ENCODE data around the gene UBE2R2.
"Not testable (repeated sequence)": the region's sequence is repeated elsewhere in the genome, so short reads cannot be mapped to it uniquely, and the experiment has no call there.

Gene UBE2R2

GRCh38 chr9:33794560-33794959, 22.4 kb upstream of the UBE2R2 start:
- in situ Hi-C loops (cut with HindIII; ENCODE audit: low sequenced_read_pairs), result no loop called here

GRCh38 chr9:33795281-33795680, 21.7 kb upstream of the UBE2R2 start, which contains the start of gene PRSS3:
Gene PRSS3, plus strand, starts transcription at chr9:33795561. Its CDS starts 13 bp downstream, at chr9:33795574.
- no peak for TF ChIP-seq CTCF (IDR thresholded peaks at IDR 0.05; ENCODE audit: low read depth, low read length, missing control alignments)
- in situ Hi-C loops (cut with HindIII; ENCODE audit: low sequenced_read_pairs), result no loop called here
- H3K4me3 ChIP-seq (ENCODE audit: low read depth, low read length), result no peak within 1 kb of the TSS
- no peak for DNase-seq (ENCODE audit: low read depth)

More at GRCh38 chr9:33794560-33794959, 22.4 kb upstream of the UBE2R2 start:
- DNase-seq (ENCODE audit: low read depth), result no peak
- H3K4me3 ChIP-seq (ENCODE audit: low read depth, low read length), result no peak overlapping the region
- TF ChIP-seq CTCF (IDR thresholded peaks at IDR 0.05; ENCODE audit: low read depth, low read length, missing control alignments), result no peak

- TF ChIP-seq CTCF (IDR thresholded peaks at IDR 0.05; ENCODE audit: low read depth, low read length, missing control alignments), result no peak
- in situ Hi-C loops (cut with HindIII; ENCODE audit: low sequenced_read_pairs), result no loop called here
- H3K4me3 ChIP-seq (ENCODE audit: low read depth, low read length), result no peak overlapping the region
- no peak for DNase-seq (ENCODE audit: low read depth)
These were observed 21.1 kb upstream of the UBE2R2 start for GRCh38 chr9:33795819-33796218.

- DNase-seq (ENCODE audit: low read depth); H3K4me3 ChIP-seq (ENCODE audit: low read depth, low read length); in situ Hi-C loops (cut with HindIII; ENCODE audit: low sequenced_read_pairs): not testable (repeated sequence)
These were observed 20.3 kb upstream of the UBE2R2 start for GRCh38 chr9:33796679-33797078.

GRCh38 chr9:33797837-33798236, 19.1 kb upstream of the UBE2R2 start:
- in situ Hi-C loops (cut with HindIII; ENCODE audit: low sequenced_read_pairs), result no loop called here
- no peak for TF ChIP-seq CTCF (IDR thresholded peaks at IDR 0.05; ENCODE audit: low read depth, low read length, missing control alignments)
- DNase-seq (ENCODE audit: low read depth), result no peak
- no peak overlapping the region for H3K4me3 ChIP-seq (ENCODE audit: low read depth, low read length)

- TF ChIP-seq CTCF (IDR thresholded peaks at IDR 0.05; ENCODE audit: low read depth, low read length, missing control alignments), result no peak
- no peak for DNase-seq (ENCODE audit: low read depth)
- H3K4me3 ChIP-seq (ENCODE audit: low read depth, low read length), result no peak overlapping the region
- in situ Hi-C loops (cut with HindIII; ENCODE audit: low sequenced_read_pairs), result no loop called here
These were observed 18.4 kb upstream of the UBE2R2 start for GRCh38 chr9:33798545-33798944.

GRCh38 chr9:33799928-33800704, 16.8 kb upstream of the UBE2R2 start:
- H3K4me3 ChIP-seq (ENCODE audit: low read depth, low read length), result no peak overlapping the region
- DNase-seq (ENCODE audit: low read depth), result no peak
- TF ChIP-seq CTCF (IDR thresholded peaks at IDR 0.05; ENCODE audit: low read depth, low read length, missing control alignments), result no peak
- in situ Hi-C loops (cut with HindIII; ENCODE audit: low sequenced_read_pairs), result no loop called here

Measured in astrocyte of the cerebellum (primary cell).